Naive B cell (primary cell): ENCODE measurements around the gene SBF2. TPM values are rescaled to one million over a fixed set of nuclear protein-coding genes. Genes with fewer than 3 reads are reported as not detected.
A peak's percentile ranks its signal among the peaks of the same experiment; 100 is the strongest.
"Not testable (repeated sequence)": the region's sequence is repeated elsewhere in the genome, so short reads cannot be mapped to it uniquely, and the experiment has no call there.

Experiments
- ATAC-seq, 2 donors: fragments of 150-1000 bp; cut with Tn5 transposase; 2 replicates each; pipeline ENCODE4 v1.10.0; 2021; ENCODE audit warnings: low read depth in 2 of 2, mild to moderate bottlenecking in 2 of 2, moderate library complexity in 2 of 2
- DNase-seq: peaks from one replicate; pipeline ENCODE4 v3.0.0; 2022
- H3K27ac Mint-ChIP-seq, 6 donors: one replicate each; pipeline ENCODE4 v1.8.0; 2020 to 2022; ENCODE audit warnings: mild to moderate bottlenecking in 6 of 6, mixed read lengths in 6 of 6, moderate library complexity in 5 of 6, inconsistent platforms in 2 of 6
- H3K27me3 Mint-ChIP-seq, 3 donors: one replicate each; pipeline ENCODE4 v1.8.0; 2021 to 2022; ENCODE audit warnings: mixed read lengths in 3 of 3, mild to moderate bottlenecking in 1 of 3
- H3K36me3 Mint-ChIP-seq, 2 donors: one replicate each; pipeline ENCODE4 v1.8.0; 2020 to 2022; ENCODE audit warnings: mixed read lengths in 2 of 2, inconsistent platforms in 1 of 2, mild to moderate bottlenecking in 1 of 2
- H3K4me1 Mint-ChIP-seq, 3 donors: one replicate each; pipeline ENCODE4 v1.8.0; 2020 to 2022; ENCODE audit warnings: mixed read lengths in 3 of 3, inconsistent platforms in 1 of 3, mild to moderate bottlenecking in 1 of 3, moderate library complexity in 1 of 3
- H3K4me3 Mint-ChIP-seq, 8 donors: one replicate each; pipeline ENCODE4 v1.8.0; 2020 to 2022; ENCODE audit warnings: mild to moderate bottlenecking in 8 of 8, mixed read lengths in 8 of 8, moderate library complexity in 8 of 8, inconsistent platforms in 2 of 8
- H3K9me3 Mint-ChIP-seq, 7 donors: one replicate each; pipeline ENCODE4 v1.8.0; 2020 to 2022; ENCODE audit warnings: mixed read lengths in 7 of 7, mild to moderate bottlenecking in 5 of 7, inconsistent platforms in 2 of 7, moderate library complexity in 1 of 7
- polyA plus RNA-seq, 6 donors: library from polyadenylated mRNA; unstranded; fragments of 300-500 nt; fragmentation: Illumina TruSeq; gene quantifications; one replicate each; pipeline ENCODE4 v1.2.3, GENCODE V29; 2021; ENCODE audit warnings: low read depth in 6 of 6

The SBF2 gene
- polyA plus RNA-seq, 6 donors from 2014 or later, result 2.4 to 8.5 (median 3.1) TPM

DNA sequence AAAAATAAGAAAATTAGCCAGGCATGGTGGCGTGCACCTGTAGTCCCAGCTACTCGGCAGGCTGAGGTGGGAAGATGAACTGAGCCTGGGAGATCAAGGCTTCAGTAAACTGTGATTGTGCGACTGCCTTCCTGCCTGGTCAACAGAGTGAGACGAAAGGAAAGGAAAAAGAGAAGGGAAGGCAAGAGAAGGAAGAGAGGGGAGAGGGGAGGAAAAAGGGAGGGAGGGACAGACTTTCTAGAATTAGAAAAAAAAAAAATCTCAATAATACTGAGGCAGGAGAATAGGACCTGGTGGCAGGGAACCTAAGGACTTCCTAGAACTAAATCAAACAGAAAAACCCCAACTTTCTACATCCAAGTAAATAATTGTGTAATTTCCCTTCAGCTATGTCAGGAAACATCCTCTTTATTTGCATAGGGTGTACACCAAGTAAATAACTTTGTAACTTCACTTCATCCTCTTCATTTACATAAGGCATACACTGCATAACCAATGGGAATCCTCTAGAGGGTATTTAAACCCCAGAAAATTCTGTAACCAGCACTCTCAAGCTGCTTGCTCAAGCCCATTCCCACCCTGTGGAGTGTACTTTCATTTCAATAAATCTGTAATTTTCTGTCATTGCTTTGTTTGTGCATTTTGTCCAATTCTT lies 8.7 kb downstream of the SBF2 start:
- ATAC-seq, result no peak
- Mint-ChIP-seq H3K4me1 (peaks cover 10 to 16% (median 11%) of the 10 kb centered on the region in 3 donors), H3K9me3 (peaks cover 0 to 2% (median 0%) of the 10 kb centered on the region in 7 donors), H3K36me3 (no peaks in the 10 kb centered on the region), H3K4me3 (no peak overlapping the region), H3K27me3 (no peaks in the 10 kb centered on the region), H3K27ac (no peak overlapping the region)
- DNase-seq, result no peak

DNA sequence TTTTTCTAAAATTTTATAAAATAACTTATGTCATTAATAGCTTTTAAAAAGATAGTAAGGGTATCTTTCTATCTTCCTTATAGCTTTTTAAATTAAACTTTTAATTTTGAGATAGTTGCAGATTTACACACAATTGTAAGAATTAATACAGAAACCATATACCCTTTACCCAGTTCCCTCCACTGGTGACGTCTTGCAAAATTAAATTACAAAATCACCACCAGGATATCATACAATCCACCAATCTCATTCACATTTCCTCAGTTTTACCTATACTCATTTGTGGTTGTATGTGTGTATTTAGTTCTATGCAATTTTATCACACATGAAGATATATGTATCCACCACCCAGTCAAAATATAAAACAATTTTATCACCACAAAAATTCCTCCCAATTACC lies 10.0 kb downstream of the SBF2 start:
- Mint-ChIP-seq H3K27ac (no peak overlapping the region), H3K36me3 (no peaks in the 10 kb centered on the region), H3K27me3 (no peaks in the 10 kb centered on the region), H3K4me3 (no peak overlapping the region), H3K9me3 (peaks cover 0 to 2% (median 0%) of the 10 kb centered on the region in 7 donors), H3K4me1 (peaks cover 7 to 18% (median 7%) of the 10 kb centered on the region in 3 donors)
- ATAC-seq (no peak), DNase-seq (no peak)

DNA sequence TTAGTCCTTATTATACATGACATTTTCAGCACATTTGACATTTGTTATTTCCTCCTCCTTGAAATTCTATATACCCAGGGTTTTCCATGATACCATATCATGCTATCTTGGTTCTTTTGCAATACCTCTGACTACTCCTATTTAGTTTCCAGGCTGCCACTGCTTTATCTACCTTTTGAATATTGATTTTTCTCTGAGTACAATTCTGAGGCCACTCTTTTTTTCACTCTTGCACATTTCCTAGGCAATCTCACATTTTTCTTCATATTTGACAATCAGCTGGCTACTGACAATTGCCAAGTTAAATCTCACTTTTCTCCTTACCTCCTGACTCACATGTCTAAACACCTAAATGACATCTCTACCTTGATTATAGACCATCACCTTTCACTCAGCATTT lies 11.9 kb downstream of the SBF2 start:
- Mint-ChIP-seq H3K4me3 (no peak overlapping the region), H3K27me3 (no peaks in the 10 kb centered on the region), H3K36me3 (no peaks in the 10 kb centered on the region), H3K27ac (no peak overlapping the region), H3K4me1 (peaks cover 7 to 11% (median 7%) of the 10 kb centered on the region in 3 donors), H3K9me3 (no peaks in the 10 kb centered on the region)
- DNase-seq (no peak), ATAC-seq (no peak)

DNA sequence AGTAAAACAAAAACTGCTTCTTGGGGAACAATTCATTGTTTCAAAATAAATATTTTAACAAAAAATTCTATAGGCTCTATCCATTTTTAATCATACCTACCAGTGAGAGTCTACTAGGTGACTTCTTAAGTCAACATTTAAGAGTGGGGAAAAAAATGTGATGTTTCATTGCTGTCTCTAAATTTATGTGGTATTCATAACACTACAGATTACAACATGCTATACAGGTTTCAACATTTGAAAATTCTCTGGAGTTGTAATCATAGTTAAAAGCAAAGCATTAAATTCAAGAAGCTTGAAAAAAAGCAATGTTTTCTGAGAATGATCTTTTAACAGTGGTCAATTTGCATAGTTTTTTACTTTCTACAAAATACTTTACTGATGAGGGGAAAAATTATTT lies 18.3 kb downstream of the SBF2 start:
- H3K9me3 Mint-ChIP-seq, result no peaks in the 10 kb centered on the region
- no peak overlapping the region for H3K4me3 Mint-ChIP-seq
- ATAC-seq (no peak), DNase-seq (no peak)
- peaks cover 5 to 11% (median 6%) of the 10 kb centered on the region in 3 donors for H3K4me1 Mint-ChIP-seq
- no peaks in the 10 kb centered on the region for H3K27me3 Mint-ChIP-seq
- H3K36me3 Mint-ChIP-seq, result no peaks in the 10 kb centered on the region
- H3K27ac Mint-ChIP-seq, result peak overlapping the region in 1 of 6 donors; percentile 6

DNA sequence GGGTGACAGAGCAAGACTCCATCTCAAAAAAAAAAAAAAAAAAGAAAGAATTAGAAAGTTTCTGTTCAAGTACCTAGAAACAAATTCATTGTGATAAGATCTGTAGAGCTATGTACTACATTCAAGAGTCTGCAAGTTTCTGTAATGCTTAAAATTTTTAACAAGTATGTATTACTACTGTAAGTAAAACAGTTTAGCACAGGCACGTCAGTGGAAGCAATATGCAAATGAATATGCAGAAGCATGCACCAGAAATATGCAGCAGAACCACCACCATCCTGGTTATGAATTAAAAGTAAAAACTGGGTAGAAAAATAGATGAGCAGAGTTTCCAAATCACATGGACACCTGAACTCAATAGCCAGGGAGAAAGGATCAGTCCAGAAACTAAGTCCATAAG lies 19.3 kb downstream of the SBF2 start:
- Mint-ChIP-seq H3K36me3 (no peaks in the 10 kb centered on the region), H3K9me3 (no peaks in the 10 kb centered on the region), H3K27ac (peak overlapping the region in 2 of 6 donors; percentile 19 to 84), H3K4me3 (no peak overlapping the region), H3K27me3 (no peaks in the 10 kb centered on the region), H3K4me1 (peaks cover 5 to 6% (median 6%) of the 10 kb centered on the region in 3 donors)
- DNase-seq, result no peak
- no peak for ATAC-seq

DNA sequence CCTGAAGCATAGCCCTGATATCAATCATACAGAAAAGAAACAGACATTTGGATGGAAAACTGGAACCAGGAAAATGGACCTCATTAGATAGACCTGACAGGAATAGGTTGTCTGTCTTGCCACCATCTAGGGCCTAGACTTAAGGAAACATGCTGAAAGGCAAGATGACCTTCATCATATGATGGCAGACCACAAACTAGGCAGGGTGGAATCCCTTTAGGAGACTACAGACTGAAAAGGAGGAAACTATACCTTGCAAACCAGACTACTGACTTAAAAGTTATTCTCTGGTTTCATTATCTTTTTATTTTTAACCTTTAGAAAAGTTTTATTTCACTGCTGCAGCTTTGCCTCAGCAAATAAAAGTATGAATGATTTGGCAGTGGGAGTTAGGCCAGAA lies 20.3 kb downstream of the SBF2 start:
- ATAC-seq (peak in 1 of 2 donors; percentile 27), DNase-seq (no peak)
- Mint-ChIP-seq H3K4me1 (peaks cover 5 to 9% (median 6%) of the 10 kb centered on the region in 3 donors), H3K27me3 (no peaks in the 10 kb centered on the region), H3K4me3 (peak overlapping the region in 1 of 8 donors; percentile 20), H3K9me3 (no peaks in the 10 kb centered on the region), H3K36me3 (no peaks in the 10 kb centered on the region), H3K27ac (no peak overlapping the region)

DNA sequence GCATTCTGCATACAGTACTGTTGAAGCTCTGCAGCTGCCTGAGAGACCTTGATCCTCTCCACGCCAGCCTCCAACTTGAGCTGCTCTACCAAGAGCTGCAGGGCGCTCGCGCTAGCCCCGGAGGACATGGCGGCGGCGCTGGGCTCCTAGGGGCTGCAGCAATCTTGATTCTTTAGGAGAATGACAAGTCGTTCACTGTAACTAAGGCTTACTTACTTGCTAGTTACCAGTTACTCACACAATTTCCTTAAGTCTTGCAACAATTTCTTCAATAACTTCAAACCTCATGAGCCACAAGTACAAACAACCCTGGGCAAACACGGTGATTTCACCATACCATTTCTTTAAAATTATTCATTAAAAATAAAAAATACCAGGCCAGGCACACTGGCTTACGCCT lies 21.9 kb downstream of the SBF2 start:
- Mint-ChIP-seq H3K27ac (no peak overlapping the region), H3K4me1 (peaks cover 5 to 9% (median 6%) of the 10 kb centered on the region in 3 donors), H3K36me3 (no peaks in the 10 kb centered on the region), H3K9me3 (no peaks in the 10 kb centered on the region), H3K4me3 (no peak overlapping the region), H3K27me3 (no peaks in the 10 kb centered on the region)
- peak in 1 of 2 donors; percentile 35 for ATAC-seq
- no peak for DNase-seq

DNA sequence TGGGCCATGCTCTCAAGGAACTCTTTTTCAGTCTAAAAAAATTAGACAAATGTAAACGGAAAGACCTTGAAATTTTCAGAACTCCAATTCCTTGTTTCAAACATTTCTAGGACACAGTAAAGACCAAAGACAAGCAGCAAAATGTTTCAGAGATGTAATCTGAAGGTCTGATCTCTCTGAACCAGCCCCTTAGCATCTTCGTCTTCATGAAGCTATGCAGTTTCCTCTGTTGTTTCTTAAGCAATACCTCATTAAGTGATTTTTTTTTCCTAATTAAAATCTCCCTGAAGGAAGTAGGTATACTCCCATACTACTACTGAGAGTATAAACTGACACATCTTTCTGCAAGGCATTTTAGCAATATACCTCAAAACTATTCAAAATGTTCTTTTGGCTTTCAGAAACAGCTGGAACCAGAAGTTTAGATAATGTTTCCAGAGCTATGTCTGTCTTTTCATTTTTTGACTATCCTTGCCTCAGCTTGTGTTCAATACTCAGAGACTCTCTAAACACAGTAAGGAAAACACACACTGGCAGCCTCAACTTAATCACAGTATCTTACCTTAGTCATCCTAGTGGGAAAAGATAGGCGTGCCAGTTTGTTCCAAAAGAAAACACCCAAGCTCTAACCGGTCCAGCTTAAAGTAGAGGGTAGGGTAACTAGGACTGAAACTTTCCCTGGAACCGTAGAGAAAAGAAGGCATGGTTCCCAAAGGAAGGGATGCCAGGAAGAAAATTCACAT lies 25.1 kb downstream of the SBF2 start:
- DNase-seq (no peak), ATAC-seq (no peak)
- Mint-ChIP-seq H3K9me3 (no peaks in the 10 kb centered on the region), H3K27me3 (no peaks in the 10 kb centered on the region), H3K4me3 (no peak overlapping the region), H3K4me1 (peaks cover 0 to 2% (median 0%) of the 10 kb centered on the region in 3 donors), H3K27ac (no peak overlapping the region), H3K36me3 (peaks cover 0 to 5% of the 10 kb centered on the region in 2 donors)

DNA sequence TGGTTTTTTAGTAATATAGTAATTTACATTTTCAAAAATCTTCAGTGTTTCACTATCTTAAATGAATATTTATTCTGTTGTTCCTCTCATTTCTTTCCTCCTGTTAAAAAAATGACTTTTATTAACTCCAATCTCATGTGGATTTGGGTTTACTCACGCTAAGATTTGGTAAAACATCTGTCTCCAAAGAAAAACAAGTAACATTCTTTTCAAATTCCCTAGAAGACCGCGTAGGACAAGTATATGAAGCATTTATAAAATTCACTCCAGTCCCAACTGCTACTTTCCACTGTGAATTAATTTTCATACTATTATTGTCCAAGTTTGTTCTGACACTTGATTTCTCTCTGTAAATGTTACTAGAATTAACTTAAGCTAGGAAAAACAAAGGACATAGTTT lies 26.2 kb downstream of the SBF2 start:
- Mint-ChIP-seq H3K27ac (no peak overlapping the region), H3K36me3 (peaks cover 0 to 5% of the 10 kb centered on the region in 2 donors), H3K4me1 (peaks cover 0 to 2% (median 0%) of the 10 kb centered on the region in 3 donors), H3K9me3 (no peaks in the 10 kb centered on the region), H3K27me3 (no peaks in the 10 kb centered on the region), H3K4me3 (no peak overlapping the region)
- ATAC-seq, result no peak
- DNase-seq, result no peak

DNA sequence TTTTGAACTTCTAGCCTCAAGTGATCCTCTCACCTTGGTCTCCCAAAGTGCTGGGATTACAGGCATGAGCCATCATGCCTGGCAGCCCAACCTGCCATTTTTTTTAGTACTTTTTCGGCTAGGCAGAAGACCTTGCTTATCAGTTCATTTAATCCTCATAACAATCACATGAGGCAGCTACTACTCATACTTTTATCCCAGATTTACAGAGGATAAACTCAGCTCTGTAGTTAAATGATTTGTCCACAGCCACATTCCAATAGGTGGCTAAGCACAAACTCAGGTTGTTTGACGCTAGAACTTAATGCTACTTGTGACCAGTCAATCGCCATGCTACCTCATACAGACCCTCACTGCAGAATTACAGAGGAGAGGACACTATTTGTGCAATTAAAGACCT lies 28.1 kb downstream of the SBF2 start:
- Mint-ChIP-seq H3K4me3 (no peak overlapping the region), H3K27ac (no peak overlapping the region), H3K27me3 (no peaks in the 10 kb centered on the region), H3K9me3 (no peaks in the 10 kb centered on the region), H3K4me1 (peaks cover 0 to 2% (median 0%) of the 10 kb centered on the region in 3 donors), H3K36me3 (peaks cover 0 to 5% of the 10 kb centered on the region in 2 donors)
- no peak for DNase-seq
- ATAC-seq, result no peak

DNA sequence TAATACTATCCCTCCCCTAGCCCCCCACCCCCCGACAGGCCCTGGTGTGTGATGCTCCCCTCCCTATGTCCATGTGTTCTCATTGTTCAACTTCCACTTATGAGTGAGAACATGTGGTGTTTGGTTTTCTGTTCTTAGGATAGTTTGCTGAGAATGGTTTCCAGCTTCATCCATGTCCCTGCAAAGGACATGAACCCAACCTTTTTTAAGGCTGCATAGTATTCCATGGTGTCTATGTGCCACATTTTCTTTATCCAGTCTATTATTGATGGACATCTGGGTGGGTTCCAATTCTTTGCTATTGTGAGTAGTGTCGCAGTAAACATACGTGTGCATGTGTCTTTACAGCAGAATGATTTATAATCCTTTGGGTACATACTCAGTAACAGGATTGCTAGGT lies 29.3 kb downstream of the SBF2 start:
- H3K27ac Mint-ChIP-seq, DNase-seq, H3K9me3 Mint-ChIP-seq, H3K36me3 Mint-ChIP-seq, ATAC-seq, H3K4me3 Mint-ChIP-seq, H3K4me1 Mint-ChIP-seq, H3K27me3 Mint-ChIP-seq: not testable (repeated sequence)

DNA sequence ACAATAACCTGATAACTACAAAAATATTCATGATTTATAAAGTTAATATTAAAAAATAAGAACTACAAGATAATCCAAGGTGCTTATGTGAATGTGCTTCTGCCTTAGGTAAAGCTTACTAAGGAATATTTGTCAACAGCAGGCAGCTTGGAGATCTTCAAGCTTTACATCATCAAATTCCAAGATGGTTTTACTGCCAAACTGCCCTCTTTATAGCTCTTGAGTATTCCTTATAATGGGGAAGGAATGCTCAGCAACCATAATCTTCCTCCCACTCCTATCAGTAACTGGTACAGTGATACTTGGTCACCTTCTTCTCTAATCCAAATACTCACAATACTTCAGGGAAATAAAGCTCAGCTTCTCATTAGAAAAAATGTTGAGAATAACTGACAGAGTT lies 30.1 kb downstream of the SBF2 start:
- Mint-ChIP-seq H3K9me3 (no peaks in the 10 kb centered on the region), H3K36me3 (peaks cover 0 to 5% of the 10 kb centered on the region in 2 donors), H3K27me3 (no peaks in the 10 kb centered on the region), H3K27ac (no peak overlapping the region), H3K4me1 (no peaks in the 10 kb centered on the region), H3K4me3 (no peak overlapping the region)
- ATAC-seq, result no peak
- no peak for DNase-seq

DNA sequence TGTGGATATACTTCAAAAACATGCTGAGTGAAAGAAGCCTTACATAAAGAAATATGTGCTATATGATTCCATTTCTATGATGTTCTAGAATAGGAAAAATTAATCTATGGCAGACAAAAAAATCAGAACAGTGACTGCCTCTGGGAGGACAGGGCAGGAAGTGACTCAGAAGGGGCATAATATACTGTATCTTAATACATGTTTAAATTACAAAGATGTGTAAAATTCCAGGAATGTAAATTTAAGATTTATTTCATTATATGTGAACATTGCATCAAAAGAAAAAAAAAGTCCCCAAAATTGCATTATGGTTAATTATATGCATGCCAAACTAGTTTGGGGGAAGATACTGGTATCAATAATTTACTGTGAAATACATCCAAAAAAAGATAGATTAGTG lies 32.2 kb downstream of the SBF2 start:
- H3K36me3 Mint-ChIP-seq, result peaks cover 0 to 5% of the 10 kb centered on the region in 2 donors
- no peak for ATAC-seq
- DNase-seq, result no peak
- no peaks in the 10 kb centered on the region for H3K4me1 Mint-ChIP-seq
- H3K27ac Mint-ChIP-seq, result no peak overlapping the region
- no peaks in the 10 kb centered on the region for H3K9me3 Mint-ChIP-seq
- H3K4me3 Mint-ChIP-seq, result no peak overlapping the region
- H3K27me3 Mint-ChIP-seq, result no peaks in the 10 kb centered on the region

DNA sequence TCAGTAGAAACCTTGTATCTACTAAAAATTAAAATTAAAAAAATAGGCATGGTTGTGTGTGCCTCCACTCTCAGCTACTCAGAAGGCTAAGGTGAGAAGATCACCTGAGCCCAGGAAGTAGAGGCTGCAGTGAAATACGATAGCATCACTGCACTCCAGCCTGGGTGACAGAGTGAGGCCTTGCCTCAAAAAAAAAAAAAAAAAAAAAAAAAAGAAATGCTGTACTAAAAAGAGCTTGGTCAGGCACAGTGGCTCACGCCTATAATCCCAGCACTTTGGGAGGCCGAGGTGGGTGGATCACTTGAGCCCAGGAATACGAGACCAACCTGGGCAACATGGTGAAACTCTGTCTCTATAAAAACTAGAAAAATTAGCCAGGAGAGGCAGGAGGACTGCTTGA lies 36.5 kb downstream of the SBF2 start:
- ATAC-seq (no peak), DNase-seq (no peak)
- H3K9me3 Mint-ChIP-seq, result no peaks in the 10 kb centered on the region
- H3K27me3 Mint-ChIP-seq, result no peaks in the 10 kb centered on the region
- no peak overlapping the region for H3K27ac Mint-ChIP-seq
- no peak overlapping the region for H3K4me3 Mint-ChIP-seq
- no peaks in the 10 kb centered on the region for H3K36me3 Mint-ChIP-seq
- peaks cover 4 to 8% (median 5%) of the 10 kb centered on the region in 3 donors for H3K4me1 Mint-ChIP-seq
